Spinal cord (tissue), 10 donors: Measurements from ENCODE around the gene AFF2. TPM values are rescaled to one million over a fixed set of nuclear protein-coding genes. Genes with fewer than 3 reads are reported as not detected.

Experiments
- DNase-seq, 6 donors: peaks; one replicate each; pipeline versions ENCODE4 v3.0.0 to v3.0.0-alpha.2; 2013 to 2015; ENCODE audit warnings: low spot score in 6 of 6, low read depth in 4 of 6
- H3K27ac ChIP-seq: one replicate; pipeline ENCODE4 v1.5.1; 2013; ENCODE audit warnings: low read depth, low read length, control low read depth
- H3K27me3 ChIP-seq: one replicate; pipeline ENCODE4 v1.6.1; 2013; ENCODE audit warnings: low read length; ENCODE audit not compliant: control insufficient read depth, insufficient read depth
- H3K36me3 ChIP-seq: one replicate; pipeline ENCODE4 v1.6.1; 2013; ENCODE audit warnings: low read length; ENCODE audit not compliant: control insufficient read depth, insufficient read depth
- H3K4me1 ChIP-seq: one replicate; pipeline ENCODE4 v1.6.1; 2013; ENCODE audit warnings: low read length; ENCODE audit not compliant: control insufficient read depth, insufficient read depth
- H3K4me3 ChIP-seq: one replicate; pipeline ENCODE4 v1.5.1; 2013; ENCODE audit warnings: low read depth, low read length, control low read depth
- H3K9me3 ChIP-seq: one replicate; pipeline ENCODE4 v1.6.1; 2013; ENCODE audit warnings: low read length; ENCODE audit not compliant: control insufficient read depth, insufficient read depth
- WGBS: methylation state at CpG from one replicate; pipeline ENCODE4 v1.1.5; 2013; ENCODE audit warnings: missing lambda C conversion rate; ENCODE audit not compliant: insufficient coverage; 5-methylcytosine and 5-hydroxymethylcytosine counted together
- polyA plus RNA-seq, 2 donors: library from polyadenylated mRNA; unstranded; fragments of 120-200 nt; gene quantifications; one replicate each; pipeline ENCODE4 v1.2.1, GENCODE V29; 2013; ENCODE audit not compliant: insufficient read length in 2 of 2
- total RNA-seq, 2 donors: library from RNA; depleted of rRNA in 1 of 2; stranded (reverse); fragments of 120-200 nt in 1 of 2; fragments of >200 nt in 1 of 2; gene quantifications; one replicate each; pipeline versions ENCODE4 v1.2.3 to v1.2.4, GENCODE V29; 2013 to 2014
- donor health status: healthy.

Gene AFF2
- total and polyA plus RNA-seq, 4 donors, result 14.5 to 49.8 (median 33.1) TPM

DNA sequence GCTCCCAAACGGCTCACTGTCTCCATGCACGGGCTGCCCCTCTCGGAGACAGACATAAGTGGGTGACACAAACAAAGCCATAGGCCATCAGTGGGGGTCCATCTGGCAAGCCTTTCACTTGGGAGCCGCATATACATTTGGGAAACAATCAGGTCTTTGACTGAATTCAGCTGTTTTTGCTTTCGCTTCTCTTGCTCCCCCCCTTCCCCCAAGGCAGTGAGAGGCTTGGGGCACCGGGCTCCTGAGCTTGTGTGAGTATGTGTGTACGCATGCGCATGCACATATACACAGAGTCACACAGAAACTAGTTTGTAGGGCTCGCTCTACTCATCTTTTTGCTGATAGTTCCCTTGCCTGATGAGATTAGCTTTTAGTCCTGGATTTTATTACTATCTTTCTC is 284.4 kb downstream of the AFF2 start:
- H3K4me3 ChIP-seq, result peak overlapping the region; percentile 19
- no peaks in the 10 kb centered on the region for H3K4me1 ChIP-seq
- peaks cover 3% of the 10 kb centered on the region for H3K27me3 ChIP-seq
- no peak overlapping the region for H3K27ac ChIP-seq
- no peaks in the 10 kb centered on the region for H3K36me3 ChIP-seq
- peak in 2 of 6 donors; percentile 67 to 71 for DNase-seq
- H3K9me3 ChIP-seq, result no peaks in the 10 kb centered on the region
- WGBS, result 34% methylated on average over 3 of the region's 9 CpGs

DNA sequence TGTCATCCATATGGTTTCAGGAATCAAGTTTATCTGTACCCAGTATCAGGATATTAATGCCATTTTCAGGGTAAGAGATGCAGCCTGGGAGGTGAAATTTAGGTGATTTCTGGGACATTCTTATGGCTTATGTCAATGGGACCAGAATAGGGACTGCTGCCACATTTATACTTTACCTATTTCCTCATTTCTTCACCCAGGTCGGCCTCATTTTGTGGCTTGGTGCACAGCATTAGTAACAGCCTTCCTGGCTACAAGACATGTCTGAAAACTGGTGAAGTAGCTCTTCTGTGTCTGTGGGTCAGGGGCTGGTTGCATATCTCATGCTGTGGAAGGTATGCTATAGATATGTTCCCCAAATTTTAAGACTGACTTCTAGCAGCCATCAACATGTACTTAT is 284.8 kb downstream of the AFF2 start:
- Histone ChIP-seq H3K9me3 (no peaks in the 10 kb centered on the region), H3K27ac (no peak overlapping the region), H3K4me1 (no peaks in the 10 kb centered on the region), H3K36me3 (no peaks in the 10 kb centered on the region), H3K27me3 (peaks cover 3% of the 10 kb centered on the region), H3K4me3 (no peak overlapping the region)
- no peak for DNase-seq
- no CpG with 5 or more reads among the region's 1 CpG for WGBS

DNA sequence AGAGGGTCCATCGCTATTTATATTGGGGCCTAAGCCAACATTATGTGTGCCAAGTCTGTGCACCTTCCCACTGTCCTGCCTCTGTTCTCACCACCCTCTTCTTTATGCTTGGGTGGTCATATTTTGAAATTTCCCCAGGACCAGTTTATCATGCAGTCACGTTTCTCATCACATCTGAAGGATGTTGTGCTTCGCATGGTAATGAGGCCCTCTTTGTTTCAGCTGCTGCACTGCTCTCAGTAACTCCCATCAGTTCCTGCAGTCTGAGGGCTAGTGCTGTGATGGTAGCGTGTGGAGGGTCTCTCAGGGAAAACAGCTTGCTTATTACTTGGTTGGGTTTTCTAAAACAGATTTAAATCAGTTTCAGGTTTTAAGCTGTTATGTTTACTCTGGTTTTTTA is 288.0 kb downstream of the AFF2 start:
- no peak overlapping the region for H3K4me3 ChIP-seq
- H3K36me3 ChIP-seq, result no peaks in the 10 kb centered on the region
- H3K9me3 ChIP-seq, result no peaks in the 10 kb centered on the region
- DNase-seq, result peak in 2 of 6 donors; percentile 30 to 50
- no peak overlapping the region for H3K27ac ChIP-seq
- H3K27me3 ChIP-seq, result peaks cover 3% of the 10 kb centered on the region
- no peaks in the 10 kb centered on the region for H3K4me1 ChIP-seq
- 70% methylated on average over 2 of the region's 4 CpGs for WGBS

DNA sequence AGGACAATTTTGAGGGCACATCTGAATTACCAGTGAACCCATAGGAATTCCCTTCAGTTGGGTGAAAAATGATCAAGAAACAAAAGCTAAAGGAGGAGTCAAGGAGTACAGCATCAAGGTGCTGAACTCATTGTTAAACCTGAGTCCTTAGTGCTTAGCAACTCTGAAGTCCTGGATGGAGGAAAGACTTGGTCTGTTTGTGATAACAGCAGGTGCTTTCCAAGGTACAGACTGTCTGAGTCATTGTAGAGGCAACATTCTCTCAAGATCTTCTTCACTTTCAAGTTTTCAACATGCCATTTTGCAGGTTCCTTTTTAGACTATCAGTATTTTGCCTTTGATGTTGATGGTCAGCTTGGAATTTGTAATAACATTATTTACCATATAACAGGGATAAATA is 293.9 kb downstream of the AFF2 start:
- Histone ChIP-seq H3K36me3 (no peaks in the 10 kb centered on the region), H3K27me3 (peaks cover 2% of the 10 kb centered on the region), H3K9me3 (no peaks in the 10 kb centered on the region), H3K4me3 (no peak overlapping the region), H3K4me1 (no peaks in the 10 kb centered on the region), H3K27ac (no peak overlapping the region)
- DNase-seq, result no peak

DNA sequence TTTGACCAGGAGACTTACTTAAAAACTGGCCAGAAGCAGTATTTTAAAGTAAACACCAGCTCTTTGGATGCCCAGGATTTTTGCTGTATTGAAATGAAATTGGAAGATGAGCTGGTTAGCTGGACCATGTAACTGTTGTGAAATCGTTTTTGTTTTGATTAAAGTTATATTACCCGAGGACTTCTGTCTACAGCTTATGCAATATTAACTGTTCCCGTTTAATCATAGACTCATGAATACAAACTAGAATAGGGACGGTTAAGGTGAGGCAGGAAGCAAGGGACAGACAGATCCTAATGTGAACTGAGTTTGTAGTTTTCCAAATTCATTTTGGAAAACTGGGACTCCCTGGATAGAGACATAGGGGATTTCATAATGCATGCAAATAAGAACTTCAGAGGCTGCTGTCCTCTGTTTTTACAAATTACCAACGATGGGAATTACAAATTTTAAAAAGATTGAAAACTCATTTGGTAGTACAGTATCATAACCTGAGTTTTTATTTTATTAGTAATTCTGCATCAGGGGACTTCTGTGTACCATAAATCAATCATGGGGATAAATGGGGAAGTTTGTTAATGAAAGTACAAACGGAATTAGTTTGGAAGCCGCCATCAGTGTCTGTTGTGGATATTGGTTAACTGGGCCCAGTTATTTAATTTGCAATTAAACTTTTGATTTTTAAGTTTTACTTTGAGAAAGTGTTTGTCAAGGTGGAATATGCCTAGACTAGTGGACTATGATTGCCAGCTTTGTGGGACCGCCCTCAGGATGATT is 304.4 kb downstream of the AFF2 start:
- H3K27me3 ChIP-seq, result no peaks in the 10 kb centered on the region
- no peaks in the 10 kb centered on the region for H3K36me3 ChIP-seq
- no peaks in the 10 kb centered on the region for H3K9me3 ChIP-seq
- no peak overlapping the region for H3K27ac ChIP-seq
- no peaks in the 10 kb centered on the region for H3K4me1 ChIP-seq
- DNase-seq, result no peak
- no peak overlapping the region for H3K4me3 ChIP-seq
- no CpG with 5 or more reads among the region's 8 CpGs for WGBS

DNA sequence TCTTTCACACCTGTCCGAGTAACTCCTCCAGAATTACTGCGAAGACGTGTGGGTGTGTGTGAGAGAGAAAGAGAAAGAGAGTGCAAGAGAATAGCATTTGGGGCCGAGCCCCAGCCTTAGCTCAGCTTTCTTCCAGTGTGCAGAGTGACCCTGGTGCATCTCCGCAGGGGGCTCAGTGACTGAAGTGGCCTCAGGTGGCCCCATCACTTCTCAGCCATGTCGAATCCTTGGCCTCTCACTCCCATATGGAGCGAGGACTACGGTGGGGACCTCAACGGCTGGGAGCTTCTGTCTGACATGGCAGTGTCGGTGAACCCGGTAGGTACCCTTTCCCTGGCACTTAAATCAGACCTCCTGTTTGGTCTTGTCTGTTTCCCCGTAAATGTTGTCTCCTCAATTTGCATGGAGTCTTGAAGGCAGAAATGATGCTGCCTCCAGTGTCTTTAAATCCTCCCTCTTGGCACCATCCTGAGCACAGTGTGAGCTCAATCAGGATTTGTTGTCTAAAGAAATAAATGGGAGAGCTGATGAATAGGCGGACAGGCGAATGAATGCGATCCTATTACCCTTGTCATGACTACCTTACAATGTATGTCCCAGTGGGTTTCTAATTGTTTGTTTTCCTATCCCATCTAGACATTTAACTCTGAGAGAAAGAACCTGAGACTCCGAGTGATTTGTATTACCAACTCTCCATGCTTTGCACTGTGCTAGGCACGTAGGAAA is 305.9 kb downstream of the AFF2 start:
- Histone ChIP-seq H3K4me1 (no peaks in the 10 kb centered on the region), H3K9me3 (no peaks in the 10 kb centered on the region), H3K27me3 (no peaks in the 10 kb centered on the region), H3K4me3 (no peak overlapping the region), H3K36me3 (no peaks in the 10 kb centered on the region), H3K27ac (no peak overlapping the region)
- 49% methylated on average over 13 of the region's 17 CpGs for WGBS
- peak in 2 of 6 donors; percentile 14 to 44 for DNase-seq

DNA sequence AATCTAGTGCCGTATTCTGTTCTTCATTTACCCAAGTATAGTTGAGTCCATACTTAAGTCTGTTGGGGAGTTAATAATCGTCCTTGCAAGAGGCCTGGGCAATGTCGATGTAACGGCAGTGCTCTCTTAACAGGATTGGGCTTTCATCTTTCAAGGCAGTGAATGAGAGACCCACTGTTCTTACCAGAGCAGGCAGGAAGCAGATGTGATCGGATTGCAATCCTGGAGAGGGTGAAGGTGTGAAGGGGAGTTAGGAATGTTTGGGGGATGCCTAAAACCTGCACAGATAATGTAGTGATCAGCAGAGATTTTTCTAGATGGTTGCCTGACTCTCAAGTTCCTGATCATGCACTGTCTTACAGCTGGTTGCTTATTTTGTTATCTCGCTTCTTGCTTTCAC is 308.4 kb downstream of the AFF2 start:
- H3K9me3 ChIP-seq, result no peaks in the 10 kb centered on the region

DNA sequence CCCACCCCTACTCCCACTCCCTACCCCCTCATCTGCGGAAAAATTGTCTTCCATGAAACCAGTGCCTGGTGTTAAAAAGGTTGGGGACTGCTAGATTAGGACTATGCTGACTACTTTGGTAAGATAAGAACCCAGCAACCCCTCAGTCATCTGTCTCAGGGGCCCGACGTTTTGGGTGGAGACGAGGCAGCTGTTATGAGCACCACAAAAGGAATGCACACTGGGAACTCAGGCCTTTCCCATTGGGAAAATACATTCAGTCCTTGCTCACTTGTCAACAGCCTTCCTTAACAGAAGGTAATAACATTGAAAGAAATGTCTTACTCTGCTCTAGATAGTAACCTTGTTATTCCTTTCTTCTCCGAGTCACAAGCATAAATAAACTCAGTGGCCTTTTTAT is 310.8 kb downstream of the AFF2 start:
- Histone ChIP-seq H3K36me3 (no peaks in the 10 kb centered on the region), H3K4me1 (no peaks in the 10 kb centered on the region), H3K27ac (no peak overlapping the region), H3K27me3 (peaks cover 4% of the 10 kb centered on the region), H3K4me3 (no peak overlapping the region), H3K9me3 (no peaks in the 10 kb centered on the region)
- no peak for DNase-seq
- 79% methylated on average over 3 of the region's 5 CpGs for WGBS

More for the DNA sequence above, 308.4 kb downstream of the AFF2 start:
- no peak overlapping the region for H3K4me3 ChIP-seq
- no peak for DNase-seq
- WGBS, result 71% methylated on average over 4 of the region's 6 CpGs
- H3K27me3 ChIP-seq, result peaks cover 4% of the 10 kb centered on the region
- H3K36me3 ChIP-seq, result no peaks in the 10 kb centered on the region
- no peak overlapping the region for H3K27ac ChIP-seq
- no peaks in the 10 kb centered on the region for H3K4me1 ChIP-seq

DNA sequence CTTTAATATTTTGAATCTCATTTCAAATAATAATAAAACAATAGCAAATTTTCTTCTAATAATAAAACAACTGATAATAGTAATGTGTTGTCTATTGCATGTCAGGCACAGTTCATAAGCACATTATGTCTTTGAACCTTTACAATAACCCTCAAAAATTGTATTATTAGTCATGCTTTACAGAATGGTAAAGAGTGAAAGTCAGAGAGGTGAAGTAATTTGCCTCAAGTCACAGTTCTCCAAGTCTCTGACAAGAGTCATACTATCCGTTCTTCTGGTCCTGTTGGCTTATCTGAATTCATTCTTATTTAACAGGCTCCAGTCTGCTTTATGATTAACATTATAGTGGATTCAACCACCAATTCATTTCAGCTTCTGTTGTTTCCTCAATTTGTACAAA is 313.0 kb downstream of the AFF2 start:
- Histone ChIP-seq H3K4me3 (no peak overlapping the region), H3K27me3 (peaks cover 4% of the 10 kb centered on the region), H3K4me1 (no peaks in the 10 kb centered on the region), H3K9me3 (no peaks in the 10 kb centered on the region), H3K27ac (no peak overlapping the region), H3K36me3 (no peaks in the 10 kb centered on the region)
- WGBS, result no CpG with 5 or more reads among the region's 1 CpG
- no peak for DNase-seq

DNA sequence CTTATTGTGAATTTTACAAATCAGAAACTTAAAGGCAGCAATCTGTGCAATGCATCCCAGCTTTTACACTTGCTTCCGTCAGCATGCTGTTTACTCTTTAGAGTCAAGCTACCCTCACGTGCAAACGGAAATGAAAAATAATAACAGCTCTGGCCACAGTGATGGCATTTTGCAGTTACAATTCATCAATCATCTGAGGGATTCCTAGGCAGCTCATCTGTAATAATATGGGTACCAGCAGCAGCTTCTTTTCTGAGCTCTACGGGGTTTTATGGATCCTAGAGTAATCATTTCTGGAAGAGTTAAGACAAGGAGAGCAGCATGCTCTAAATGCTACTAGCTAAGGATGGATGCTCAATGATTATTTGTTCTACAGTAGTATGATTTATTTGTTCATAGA is 313.6 kb downstream of the AFF2 start:
- H3K27me3 ChIP-seq, result peaks cover 4% of the 10 kb centered on the region
- H3K4me3 ChIP-seq, result no peak overlapping the region
- WGBS, result 75% methylated on average over 1 of the region's 4 CpGs

More for the DNA sequence above, 313.6 kb downstream of the AFF2 start:
- DNase-seq, result peak in 1 of 6 donors; percentile 52
- Histone ChIP-seq H3K4me1 (no peaks in the 10 kb centered on the region), H3K27ac (no peak overlapping the region), H3K9me3 (no peaks in the 10 kb centered on the region), H3K36me3 (no peaks in the 10 kb centered on the region)
